Measurements from ENCODE around the gene ZDHHC17. TPM values are rescaled to one million over a fixed set of nuclear protein-coding genes. Genes with fewer than 3 reads are reported as not detected.

The ZDHHC17 gene
- 40.1 and 46.3 TPM in 2 replicates for total RNA-seq

GRCh38 chr12:76763746-76764675, at the start of gene ZDHHC17:
ZDHHC17 (plus strand) TSS chr12:76764115; CDS start chr12:76764237, 122 bp downstream.

GRCh38 chr12:76878899-76879709, 115.2 kb downstream of the ZDHHC17 start, which contains the start of gene CSRP2:
CSRP2 (minus strand) TSS chr12:76879019; CDS start chr12:76866260, 12,759 bp downstream.

Other genes with a start within 250 kb of the ZDHHC17 start
- gene OSBPL8, start 204.3 kb upstream of the ZDHHC17 start, total RNA-seq, result 87.1 and 105 TPM in 2 replicates
- 0.73 and 2.5 TPM in 2 replicates for gene CSRP2, start 114.9 kb downstream of the ZDHHC17 start, total RNA-seq

All from subcutaneous preadipocyte (primary cell).